ENCODE data around the gene ZNF22. TPM values are rescaled to one million over a fixed set of nuclear protein-coding genes. Genes with fewer than 3 reads are reported as not detected.

Gene ZNF22
- total RNA-seq, 1 experiment from 2014 or later, result 36.9 TPM

- no peaks in the 10 kb centered on the region; a peak in 2 of 5 replicates for H3K9me3 Mint-ChIP-seq
- Histone ChIP-seq H3K18ac (ENCODE audit: insufficient read length, low read depth, low read length) (no peak overlapping the region), H2BK20ac (ENCODE audit: low read depth, low read length, poor library complexity, severe bottlenecking) (no peak overlapping the region), H4K8ac (replicated peaks; ENCODE audit: insufficient read length, low read depth, low read length) (no peak overlapping the region), H4K20me1 (ENCODE audit: control insufficient read depth, insufficient read depth, insufficient read length) (no peaks in the 10 kb centered on the region), H4K91ac (ENCODE audit: insufficient read length, low read depth, low read length) (no peak overlapping the region), H2BK12ac (ENCODE audit: insufficient read length, low read depth, low read length) (no peak overlapping the region), H2BK5ac (ENCODE audit: insufficient read length, low read length) (no peak overlapping the region), H3K79me1 (ENCODE audit: insufficient read depth, low read depth, low read length, poor library complexity, severe bottlenecking) (no peaks in the 10 kb centered on the region), H3K27ac (ENCODE audit: insufficient read length, low read depth, low read length) (no peak overlapping the region), H3K4ac (ENCODE audit: low read depth, low read length) (no peak overlapping the region), H3K9me3 (ENCODE audit: control insufficient read depth, low read depth, low read length) (no peaks in the 10 kb centered on the region), H3T11ph (ENCODE audit: low read length) (no peak overlapping the region), H3K14ac (ENCODE audit: insufficient read depth, low read length) (no peak overlapping the region), H3K9ac (ENCODE audit: extremely low read depth, insufficient read length, low read length) (no peak overlapping the region), H3K27me3 (ENCODE audit: insufficient read depth, low read length) (no peaks in the 10 kb centered on the region), H3K56ac (ENCODE audit: insufficient read length, low read depth, low read length) (no peak overlapping the region), H3K4me1 (ENCODE audit: insufficient read depth, low read length) (peaks cover 17% of the 10 kb centered on the region), H3K23me2 (ENCODE audit: insufficient read length, low read depth, low read length, poor library complexity, severe bottlenecking) (no peaks in the 10 kb centered on the region), H3K23ac (ENCODE audit: insufficient read length, low read depth, low read length) (no peak overlapping the region), H2BK15ac (ENCODE audit: low read depth, low read length) (no peak overlapping the region), H4K5ac (ENCODE audit: insufficient read length, low read depth, low read length) (no peak overlapping the region), H3K4me2 (ENCODE audit: insufficient read depth, insufficient read length, low read length) (no peak overlapping the region), H2BK120ac (ENCODE audit: low read depth, low read length, poor library complexity, severe bottlenecking) (no peak overlapping the region), H3K79me2 (ENCODE audit: insufficient read depth, low read length) (no peaks in the 10 kb centered on the region), H2AK5ac (ENCODE audit: insufficient read length, low read length) (no peak overlapping the region), H2AFZ (ENCODE audit: low read length) (no peak overlapping the region)
- WGBS (ENCODE audit: extremely low coverage, insufficient read length, low lambda C conversion rate), result no CpG with 5 or more reads among the region's 8 CpGs
- no peak for DNase-seq
- peaks cover 57 to 58% of the 10 kb centered on the region in 2 experiments for H3K4me1 Mint-ChIP-seq
- no peak overlapping the region for H3K27ac Mint-ChIP-seq
- peaks cover under 1% of the 10 kb centered on the region; the same call in 1 of the 2 replicates for H3K27me3 Mint-ChIP-seq (ENCODE audit: low read depth)
- peaks cover 6 to 20% (median 7%) of the 10 kb centered on the region in 3 experiments; a peak in 6 of 7 replicates for H3K36me3 Mint-ChIP-seq (ENCODE audit: insufficient read depth in 1 of 3, low read depth in 3 of 3)
- no peak overlapping the region for H3K4me3 Mint-ChIP-seq
- TF ChIP-seq CTCF (conservative IDR thresholded peaks at IDR 0.05), result no peak
Observed at GRCh38 chr10:44966129-44966815, 34.5 kb upstream of the ZNF22 start.

All from H9 (cell line).